Right atrium auricular region (tissue), 2 donors: ENCODE measurements around the gene SYNJ2. TPM values are rescaled to one million over a fixed set of nuclear protein-coding genes. Genes with fewer than 3 reads are reported as not detected.
A peak's percentile ranks its signal among the peaks of the same experiment; 100 is the strongest.

Experiments used
- DNase-seq: peaks from one replicate; pipeline ENCODE4 v3.0.0-alpha.2; 2019; ENCODE audit warnings: low spot score
- H3K27ac ChIP-seq, 2 donors: fragments of 200-600 bp; sonication (generic); 1 replicate in 1 of 2; 2 replicates in 1 of 2; pipeline ENCODE4 v1.5.1; 2016 to 2019
- H3K27me3 ChIP-seq, 2 donors: fragments of 200-600 bp; sonication (generic); one replicate each; pipeline versions ENCODE4 v1.5.1 to v1.6.0; 2017 to 2019
- H3K36me3 ChIP-seq: fragments of 200-600 bp; sonication (generic); one replicate; pipeline ENCODE4 v1.5.1; 2016
- H3K4me1 ChIP-seq, 2 donors: fragments of 200-600 bp; sonication (generic); one replicate each; pipeline versions ENCODE4 v1.5.1 to v1.6.0; 2017 to 2019
- H3K4me3 ChIP-seq, 2 donors: fragments of 200-600 bp; sonication (generic); 1 replicate in 1 of 2; 2 replicates in 1 of 2; pipeline ENCODE4 v1.5.1; 2017 to 2019; ENCODE audit warnings: mild to moderate bottlenecking in 1 of 2, moderate library complexity in 1 of 2
- H3K9me3 ChIP-seq, 2 donors: fragments of 200-600 bp; sonication (generic); one replicate each; pipeline ENCODE4 v1.5.1; 2019
- total RNA-seq, 2 donors: library from RNA; depleted of rRNA; stranded (reverse); fragments of >200 nt; gene quantifications; one replicate each; pipeline ENCODE4 v1.1.0, GENCODE V29; 2016
- TF ChIP-seq, protein P1 (sequence below), 2 donors: fragments of 200-600 bp; sonication (generic); IDR thresholded peaks; one replicate each; pipeline ENCODE4 v1.5.1; 2019; ENCODE audit warnings: antibody characterized with exemption in 2 of 2

Gene SYNJ2
- total RNA-seq, 2 donors from 2014 or later, result 10.1 to 20.0 TPM

DNA sequence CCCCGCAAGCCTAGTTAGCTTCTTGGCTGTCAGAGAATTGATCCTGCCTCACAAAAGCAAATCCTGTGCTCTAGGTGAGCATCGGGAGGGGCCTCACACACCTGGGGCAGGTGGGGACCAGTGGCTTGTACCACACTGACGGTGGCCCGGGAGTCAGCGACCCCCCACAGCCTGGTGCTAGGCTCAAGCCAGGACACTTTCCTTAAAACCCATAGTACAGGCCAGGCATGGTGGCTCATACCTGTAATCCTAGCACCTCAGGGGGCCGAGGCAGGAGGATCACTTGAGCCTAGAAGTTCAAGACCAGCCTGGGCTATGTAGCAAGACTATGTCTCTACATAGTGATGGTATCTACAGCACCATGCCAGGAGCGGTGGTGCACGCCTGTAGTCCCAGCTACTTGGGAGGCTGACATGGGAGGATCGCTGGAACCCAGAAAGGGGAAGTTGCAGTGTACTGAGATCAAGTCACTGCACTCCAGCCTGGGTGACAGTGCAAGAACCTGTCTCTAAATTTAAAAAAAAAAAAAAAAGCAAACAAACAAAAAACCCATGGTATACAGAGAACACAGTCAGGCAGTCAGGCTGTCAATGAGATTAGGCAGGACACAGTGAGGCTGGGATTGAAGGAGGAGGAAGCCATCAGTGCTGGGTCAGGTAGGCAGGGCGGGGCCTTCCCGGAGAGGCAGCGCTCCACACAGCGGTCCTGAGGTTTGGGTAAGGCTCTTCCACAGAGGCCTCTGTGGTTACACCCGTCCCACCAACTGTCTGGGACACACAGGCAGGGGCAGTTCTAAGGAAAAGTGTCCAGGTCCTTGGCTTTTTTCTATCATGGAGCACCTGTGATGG, 41.3 kb downstream of the SYNJ2 start:
- DNase-seq, result no peak
- TF ChIP-seq, protein P1, sequence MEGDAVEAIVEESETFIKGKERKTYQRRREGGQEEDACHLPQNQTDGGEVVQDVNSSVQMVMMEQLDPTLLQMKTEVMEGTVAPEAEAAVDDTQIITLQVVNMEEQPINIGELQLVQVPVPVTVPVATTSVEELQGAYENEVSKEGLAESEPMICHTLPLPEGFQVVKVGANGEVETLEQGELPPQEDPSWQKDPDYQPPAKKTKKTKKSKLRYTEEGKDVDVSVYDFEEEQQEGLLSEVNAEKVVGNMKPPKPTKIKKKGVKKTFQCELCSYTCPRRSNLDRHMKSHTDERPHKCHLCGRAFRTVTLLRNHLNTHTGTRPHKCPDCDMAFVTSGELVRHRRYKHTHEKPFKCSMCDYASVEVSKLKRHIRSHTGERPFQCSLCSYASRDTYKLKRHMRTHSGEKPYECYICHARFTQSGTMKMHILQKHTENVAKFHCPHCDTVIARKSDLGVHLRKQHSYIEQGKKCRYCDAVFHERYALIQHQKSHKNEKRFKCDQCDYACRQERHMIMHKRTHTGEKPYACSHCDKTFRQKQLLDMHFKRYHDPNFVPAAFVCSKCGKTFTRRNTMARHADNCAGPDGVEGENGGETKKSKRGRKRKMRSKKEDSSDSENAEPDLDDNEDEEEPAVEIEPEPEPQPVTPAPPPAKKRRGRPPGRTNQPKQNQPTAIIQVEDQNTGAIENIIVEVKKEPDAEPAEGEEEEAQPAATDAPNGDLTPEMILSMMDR (IDR thresholded peaks at IDR 0.05), result no peak
- Histone ChIP-seq H3K36me3 (no peaks in the 10 kb centered on the region), H3K9me3 (no peaks in the 10 kb centered on the region), H3K4me3 (no peak overlapping the region), H3K4me1 (peaks cover 0 to 46% of the 10 kb centered on the region in 2 donors), H3K27ac (no peak overlapping the region), H3K27me3 (no peaks in the 10 kb centered on the region)

DNA sequence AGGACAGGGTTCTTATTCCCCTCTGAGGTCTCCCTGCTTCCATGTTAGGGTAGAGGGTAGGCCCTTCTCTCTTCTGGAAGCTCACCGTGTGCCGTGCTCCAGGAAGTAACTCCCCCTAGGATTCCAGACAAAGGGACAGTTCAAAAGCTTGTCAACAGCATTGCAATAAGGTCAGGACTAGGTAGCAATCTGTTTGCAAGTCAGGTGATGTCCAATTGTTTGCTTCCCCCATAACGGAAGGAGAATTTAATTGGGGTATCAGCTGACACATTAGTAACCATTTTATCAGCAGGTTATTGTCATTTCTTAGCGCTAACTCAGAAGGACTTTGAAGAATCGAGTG, 41.9 kb downstream of the SYNJ2 start:
- TF ChIP-seq, protein P1 (IDR thresholded peaks at IDR 0.05), result no peak
- Histone ChIP-seq H3K27ac (no peak overlapping the region), H3K36me3 (no peaks in the 10 kb centered on the region), H3K4me1 (peaks cover 0 to 46% of the 10 kb centered on the region in 2 donors), H3K9me3 (no peaks in the 10 kb centered on the region), H3K27me3 (no peaks in the 10 kb centered on the region), H3K4me3 (no peak overlapping the region)
- no peak for DNase-seq

DNA sequence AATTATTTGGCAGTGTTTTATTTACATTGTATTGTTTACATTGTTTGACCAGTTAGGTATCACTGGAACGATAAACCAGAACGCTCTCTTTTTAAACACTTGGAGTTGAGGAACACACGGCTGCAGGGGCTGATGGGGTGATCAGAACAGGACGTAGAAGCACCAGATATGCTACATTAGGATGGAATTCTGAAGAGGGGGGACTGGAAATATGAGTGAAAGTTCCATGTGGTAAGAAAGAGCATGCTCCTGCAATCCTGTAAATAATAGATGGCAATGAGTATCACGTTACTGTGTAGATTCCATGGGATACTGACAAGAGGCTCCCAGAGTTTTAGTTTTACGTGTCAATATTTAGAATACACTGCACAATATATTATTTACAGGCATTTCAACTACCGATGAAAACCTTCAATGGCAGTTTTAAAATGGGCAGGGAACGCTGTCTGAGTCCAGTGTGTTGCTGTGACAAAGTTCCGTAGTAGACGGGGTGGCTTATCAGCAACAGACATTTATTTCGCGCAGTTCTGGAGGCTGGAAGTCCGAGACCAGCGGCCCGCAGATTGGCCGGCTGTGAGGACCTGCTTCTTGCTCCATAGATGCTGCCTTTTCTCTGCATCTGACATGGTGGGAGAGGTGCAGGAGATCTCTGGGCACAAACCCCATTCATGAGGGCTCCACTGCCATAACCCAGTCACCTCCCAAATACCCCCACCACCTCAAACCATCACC, 43.1 kb downstream of the SYNJ2 start:
- no peak for DNase-seq
- Histone ChIP-seq H3K4me1 (peaks cover 0 to 35% of the 10 kb centered on the region in 2 donors), H3K27ac (no peak overlapping the region), H3K36me3 (no peaks in the 10 kb centered on the region), H3K27me3 (no peaks in the 10 kb centered on the region), H3K4me3 (no peak overlapping the region), H3K9me3 (no peaks in the 10 kb centered on the region)
- TF ChIP-seq, protein P1 (IDR thresholded peaks at IDR 0.05), result no peak

DNA sequence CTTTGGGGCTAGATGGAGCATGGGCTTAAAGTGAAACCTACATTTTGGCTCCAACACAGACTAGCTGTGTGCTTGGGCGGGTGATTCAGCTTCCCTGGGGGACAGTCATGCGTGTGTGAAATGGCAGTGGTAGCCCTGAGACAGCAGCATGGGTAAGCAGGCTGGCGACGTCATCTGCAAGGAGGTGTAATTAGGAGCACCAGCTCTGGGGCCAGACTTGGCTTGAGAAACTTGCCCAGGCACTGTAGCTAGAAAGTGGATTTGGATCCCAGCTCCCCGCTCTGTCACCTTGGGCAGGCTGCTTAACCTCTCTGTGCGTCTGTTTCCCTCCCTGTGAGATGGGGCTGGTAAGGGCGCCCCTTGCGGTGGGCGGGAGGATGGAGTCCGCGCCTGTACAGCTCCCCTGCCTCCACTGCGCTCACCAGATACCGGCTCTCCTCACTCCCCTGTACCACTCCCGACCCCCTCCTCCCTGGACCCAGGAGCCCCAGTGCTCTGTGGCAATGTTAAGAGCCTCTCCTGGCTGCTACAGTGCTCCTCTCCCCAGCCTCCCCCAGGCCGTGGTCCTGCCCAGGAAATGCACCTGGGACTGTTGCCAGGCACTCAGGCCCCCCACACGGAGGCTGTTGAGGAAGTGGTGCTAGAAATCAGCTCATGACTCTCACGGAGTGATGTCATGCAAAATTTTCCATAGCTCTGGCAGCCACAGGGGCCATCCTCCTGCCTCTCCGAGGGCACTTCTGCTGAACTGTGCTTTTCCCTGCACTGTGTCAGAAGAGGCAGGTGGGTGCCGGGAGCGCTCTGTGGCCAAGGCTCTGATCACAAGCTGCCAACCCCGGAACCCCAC, 44.6 kb downstream of the SYNJ2 start:
- Histone ChIP-seq H3K4me1 (peaks cover 0 to 40% of the 10 kb centered on the region in 2 donors), H3K27me3 (no peaks in the 10 kb centered on the region), H3K36me3 (no peaks in the 10 kb centered on the region), H3K9me3 (no peaks in the 10 kb centered on the region), H3K27ac (peak overlapping the region; percentile 83 to 88), H3K4me3 (peak overlapping the region in 1 of 2 donors; percentile 28)
- peak; percentile 96 for DNase-seq
- TF ChIP-seq, protein P1 (IDR thresholded peaks at IDR 0.05), result peak; percentile 33 to 73

DNA sequence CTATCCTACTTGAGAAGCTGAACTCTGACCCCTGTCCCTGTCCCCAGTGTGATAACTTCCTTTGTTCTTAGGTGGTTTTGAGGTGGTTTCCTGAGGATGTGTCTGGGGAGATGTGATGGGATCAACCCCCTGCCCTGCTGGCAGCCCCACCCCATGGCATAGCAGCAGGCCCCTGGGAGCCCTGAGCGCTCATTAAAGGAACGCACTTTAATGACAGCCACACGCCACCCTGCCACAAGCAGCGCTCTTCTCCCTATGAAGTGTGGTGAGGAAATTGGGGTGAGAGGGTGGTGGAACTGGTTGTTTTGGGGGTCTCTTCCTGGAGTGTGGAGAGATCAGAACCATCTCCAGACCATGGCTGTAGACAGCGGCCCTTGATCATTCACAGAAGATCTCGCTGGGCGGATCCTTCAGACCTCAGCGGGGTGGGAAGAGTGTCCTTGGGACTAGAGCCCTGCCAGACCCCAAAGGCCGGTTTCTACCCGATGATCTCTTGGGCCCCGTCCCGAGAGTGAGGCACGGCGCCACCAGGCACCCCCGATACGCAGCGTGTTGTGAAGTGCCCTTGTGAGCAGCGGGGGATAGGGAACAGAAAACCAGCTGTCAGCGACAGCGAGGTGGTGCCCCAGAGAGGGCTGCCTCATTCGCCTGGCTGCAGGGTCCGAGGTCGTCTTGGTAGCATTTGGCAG, 45.4 kb downstream of the SYNJ2 start:
- no peak for DNase-seq
- peaks cover 0 to 48% of the 10 kb centered on the region in 2 donors for H3K4me1 ChIP-seq
- no peaks in the 10 kb centered on the region for H3K36me3 ChIP-seq
- no peaks in the 10 kb centered on the region for H3K9me3 ChIP-seq
- TF ChIP-seq, protein P1 (IDR thresholded peaks at IDR 0.05), result no peak
- no peak overlapping the region for H3K4me3 ChIP-seq
- peak overlapping the region; percentile 83 to 88 for H3K27ac ChIP-seq
- no peaks in the 10 kb centered on the region for H3K27me3 ChIP-seq
